Coronary artery (tissue), 2 donors: ENCODE measurements around the gene KMT2E.

Experiments
- DNase-seq: peaks from one replicate; pipeline ENCODE4 v3.0.0-alpha.2; 2017; ENCODE audit warnings: low spot score
- H3K27ac ChIP-seq, 2 donors: fragments of 200-600 bp; sonication (generic); one replicate each; pipeline ENCODE4 v1.5.1; 2016 to 2019
- H3K4me3 ChIP-seq: fragments of 200-600 bp; sonication (generic); 2 replicates; pipeline ENCODE4 v1.5.1; 2016; ENCODE audit warnings: mild to moderate bottlenecking, moderate library complexity
- TF ChIP-seq, protein P1 (sequence below): fragments of 200-600 bp; sonication (generic); IDR thresholded peaks from one replicate; pipeline ENCODE4 v1.5.1; 2019; ENCODE audit warnings: antibody characterized with exemption

KMT2E gene

DNA sequence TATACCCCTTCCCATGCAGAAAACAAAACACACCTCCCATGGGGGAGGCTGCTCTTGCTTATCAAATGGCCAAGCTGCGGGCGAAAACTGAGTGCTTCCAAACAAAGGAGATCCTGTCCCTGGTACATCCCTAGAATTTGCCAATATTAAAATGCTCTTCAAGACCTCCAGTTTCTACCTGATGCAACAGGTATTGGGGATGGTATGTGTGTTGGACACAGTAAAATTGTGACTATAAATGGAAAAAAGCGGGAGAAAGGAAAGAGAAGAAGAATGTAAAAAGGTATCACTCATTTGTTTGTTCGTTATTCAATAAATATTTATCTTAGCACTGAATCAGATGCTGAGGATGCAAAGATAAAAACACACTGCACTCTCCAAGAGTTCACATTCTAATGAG is 123.9 kb downstream of the KMT2E start:
- Histone ChIP-seq H3K4me3 (no peak overlapping the region), H3K27ac (no peak overlapping the region)
- no peak for DNase-seq
- TF ChIP-seq, protein P1, sequence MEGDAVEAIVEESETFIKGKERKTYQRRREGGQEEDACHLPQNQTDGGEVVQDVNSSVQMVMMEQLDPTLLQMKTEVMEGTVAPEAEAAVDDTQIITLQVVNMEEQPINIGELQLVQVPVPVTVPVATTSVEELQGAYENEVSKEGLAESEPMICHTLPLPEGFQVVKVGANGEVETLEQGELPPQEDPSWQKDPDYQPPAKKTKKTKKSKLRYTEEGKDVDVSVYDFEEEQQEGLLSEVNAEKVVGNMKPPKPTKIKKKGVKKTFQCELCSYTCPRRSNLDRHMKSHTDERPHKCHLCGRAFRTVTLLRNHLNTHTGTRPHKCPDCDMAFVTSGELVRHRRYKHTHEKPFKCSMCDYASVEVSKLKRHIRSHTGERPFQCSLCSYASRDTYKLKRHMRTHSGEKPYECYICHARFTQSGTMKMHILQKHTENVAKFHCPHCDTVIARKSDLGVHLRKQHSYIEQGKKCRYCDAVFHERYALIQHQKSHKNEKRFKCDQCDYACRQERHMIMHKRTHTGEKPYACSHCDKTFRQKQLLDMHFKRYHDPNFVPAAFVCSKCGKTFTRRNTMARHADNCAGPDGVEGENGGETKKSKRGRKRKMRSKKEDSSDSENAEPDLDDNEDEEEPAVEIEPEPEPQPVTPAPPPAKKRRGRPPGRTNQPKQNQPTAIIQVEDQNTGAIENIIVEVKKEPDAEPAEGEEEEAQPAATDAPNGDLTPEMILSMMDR: no peak

DNA sequence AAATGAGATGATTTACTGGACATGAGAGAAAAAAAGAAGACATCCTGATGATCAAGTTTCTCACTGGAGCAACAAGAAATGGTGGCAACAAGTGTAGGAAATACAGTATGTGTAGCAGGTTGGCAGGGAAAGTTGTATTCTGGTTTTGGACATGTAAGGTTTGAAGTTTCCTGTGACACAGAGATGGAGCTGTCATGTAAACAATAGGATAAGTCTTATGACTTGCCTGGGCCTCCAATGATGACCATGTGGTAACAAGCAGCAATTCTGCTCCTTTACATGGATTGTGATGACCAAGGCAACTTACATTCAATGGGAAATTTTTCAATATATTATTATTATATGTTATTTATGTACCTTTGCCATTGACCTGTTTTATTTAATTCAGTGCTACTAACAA is 125.4 kb downstream of the KMT2E start:
- Histone ChIP-seq H3K4me3 (no peak overlapping the region), H3K27ac (no peak overlapping the region)
- TF ChIP-seq, protein P1: no peak
- DNase-seq: no peak

DNA sequence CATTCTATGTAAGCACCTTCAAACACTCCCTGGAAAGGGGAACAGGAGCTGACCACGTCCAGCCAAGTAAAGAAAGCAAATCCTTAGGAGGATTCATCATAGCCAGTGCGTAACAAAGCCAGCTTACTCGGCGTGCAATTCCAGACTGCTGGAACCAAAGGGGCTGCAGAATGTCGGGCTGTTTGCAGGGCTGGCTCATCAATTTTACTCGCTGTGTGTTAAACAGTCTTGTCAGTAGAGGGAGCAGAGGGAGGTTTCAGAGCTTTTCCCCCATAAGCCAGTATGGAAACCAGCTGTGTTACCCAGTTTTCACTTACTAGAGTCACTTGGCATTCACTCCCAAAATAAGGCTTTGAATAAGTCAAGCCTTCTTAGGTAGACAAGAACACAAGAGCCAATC is 127.1 kb downstream of the KMT2E start:
- no peak for DNase-seq
- Histone ChIP-seq H3K27ac (no peak overlapping the region), H3K4me3 (no peak overlapping the region)
- TF ChIP-seq, protein P1: no peak

DNA sequence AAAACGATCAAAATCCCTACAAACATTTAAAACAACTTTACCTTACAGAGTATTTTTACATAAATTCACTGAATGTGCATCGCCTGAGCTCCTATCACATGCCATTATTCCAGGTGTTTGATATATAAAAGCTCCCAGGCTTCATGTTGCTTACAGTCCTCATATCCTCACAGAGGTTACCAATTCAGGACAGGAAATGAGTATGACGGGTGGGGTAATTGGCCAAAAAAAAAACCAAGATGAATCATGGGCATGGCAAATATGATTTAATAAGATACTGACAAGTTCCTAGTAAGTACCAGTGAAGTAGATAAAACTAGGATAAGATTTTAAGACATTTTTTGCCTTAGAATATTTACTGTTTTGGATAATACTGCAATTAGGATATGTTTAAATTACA is 135.8 kb downstream of the KMT2E start:
- DNase-seq: no peak
- H3K4me3 ChIP-seq: no peak overlapping the region
- no peak overlapping the region for H3K27ac ChIP-seq
- TF ChIP-seq, protein P1: no peak

DNA sequence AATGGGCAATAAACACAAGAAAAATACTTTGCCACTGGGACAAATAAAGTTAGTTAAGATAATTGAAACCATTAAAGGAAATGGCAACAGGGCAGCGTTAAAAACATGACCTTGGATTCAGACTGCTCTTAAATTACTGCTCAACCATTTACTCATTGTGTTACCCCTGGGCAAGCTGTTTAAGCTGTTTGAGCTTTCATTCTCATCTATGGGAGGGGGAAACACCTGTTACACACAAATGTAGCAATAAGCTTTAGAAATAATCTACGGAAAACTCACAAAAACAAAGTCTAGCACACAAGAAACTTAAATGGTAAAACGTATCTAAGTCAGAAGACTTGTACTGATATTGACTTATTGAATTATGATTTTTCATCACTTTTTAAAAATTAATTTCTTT is 137.1 kb downstream of the KMT2E start:
- TF ChIP-seq, protein P1: no peak
- H3K4me3 ChIP-seq: no peak overlapping the region
- no peak for DNase-seq
- H3K27ac ChIP-seq: no peak overlapping the region

DNA sequence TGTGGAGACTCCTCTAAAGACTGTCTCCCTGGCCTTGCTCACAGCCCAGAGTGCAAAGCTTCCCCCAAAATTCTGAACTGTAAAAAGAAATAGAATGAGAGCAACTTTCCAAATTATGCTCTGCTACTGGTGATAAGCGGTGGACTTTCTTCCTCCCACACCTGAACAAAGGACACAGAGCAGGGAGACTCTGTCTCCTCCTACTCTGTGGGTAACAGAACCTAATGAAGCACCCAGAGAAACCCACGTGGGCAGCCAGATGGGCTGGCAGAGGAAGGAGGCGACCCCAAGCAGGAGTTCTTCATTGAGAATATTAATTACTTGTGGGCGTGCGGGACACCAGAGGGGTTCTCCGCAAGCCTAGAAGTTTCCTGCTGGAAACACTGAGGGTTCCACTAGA is 139.5 kb downstream of the KMT2E start:
- DNase-seq: no peak
- Histone ChIP-seq H3K4me3 (no peak overlapping the region), H3K27ac (no peak overlapping the region)
- TF ChIP-seq, protein P1: no peak

DNA sequence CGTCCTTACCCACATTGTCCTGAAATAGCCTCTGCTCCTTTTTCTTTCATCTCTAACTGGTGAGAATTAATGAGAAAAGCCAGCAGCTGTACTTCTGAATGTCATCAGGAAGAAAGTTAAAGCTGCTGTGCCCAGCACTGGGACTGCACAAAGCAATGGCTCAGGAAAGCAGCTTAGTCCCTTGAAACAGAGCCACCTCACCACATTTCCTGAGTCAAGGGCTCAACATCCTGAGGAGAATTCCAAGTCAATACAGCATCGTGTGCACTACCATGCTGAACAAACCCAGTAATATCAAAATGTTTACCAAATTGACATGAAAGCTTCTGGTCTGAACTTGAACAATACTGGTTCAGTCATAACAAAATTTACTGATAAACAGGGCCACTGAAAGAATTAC is 140.1 kb downstream of the KMT2E start:
- TF ChIP-seq, protein P1: no peak
- no peak for DNase-seq
- no peak overlapping the region for H3K4me3 ChIP-seq
- no peak overlapping the region for H3K27ac ChIP-seq
